HCT116 (cell line): ENCODE measurements around the gene NKIRAS2. TPM values are rescaled to one million over a fixed set of nuclear protein-coding genes. Genes with fewer than 3 reads are reported as not detected.

Experiments used
- ATAC-seq: fragments of 200-7000 bp; cut with Tn5 transposase; 2 replicates; pipeline ENCODE4 v1.9.1; 2020; ENCODE audit warnings: mild to moderate bottlenecking, moderate library complexity
- BruUV-seq: library from RNA; stranded (reverse); fragments of 400-500 nt; replicated peaks from 2 replicates; lab custom pipeline; 2021; lab: Mats Ljungman, UMichigan
- CTCF ChIA-PET: fragments of 300-600 bp; sonication (Branson Sonifier 250); formaldehyde crosslinking; loops from one replicate; lab custom pipeline; 2021; ENCODE audit warnings: antibody characterized with exemption; lab: Charles Lee
- POLR2A ChIA-PET: fragments of 300-600, 350-600 bp; sonication (Branson Sonifier 250); formaldehyde crosslinking; loops from one replicate; lab custom pipeline; 2021; ENCODE audit warnings: antibody characterized with exemption; lab: Charles Lee
- RAD21 ChIA-PET, 2 experiments: fragments of 300-600 bp; sonication (Branson Sonifier 250); formaldehyde crosslinking; loops; one replicate each; lab custom pipeline; 2023; ENCODE audit warnings: low total read pairs in 2 of 2; ENCODE audit not compliant: uncharacterized antibody in 2 of 2, unreplicated experiment in 2 of 2, low non-redundant PET in 1 of 2; lab: Charles Lee
- DNase-seq: peaks from one replicate; pipeline ENCODE4 v3.0.0-alpha.2; 2010; ENCODE audit warnings: low read depth, low spot score
- H2AFZ ChIP-seq: fragments of 200-600 bp; shearing (Covaris generic), sonication (generic); 2 replicates; pipeline ENCODE4 v1.6.1; 2017; ENCODE audit warnings: low read depth, mixed run types, mixed read lengths, antibody characterized with exemption, low read length; ENCODE audit not compliant: poor library complexity, severe bottlenecking
- H3K27ac ChIP-seq: 2 replicates; pipeline ENCODE4 v1.5.1; 2012; ENCODE audit warnings: low read depth, low read length
- H3K27me3 ChIP-seq: fragments of 200-600 bp; sonication (generic); 2 replicates; pipeline ENCODE4 v1.6.1; 2016; ENCODE audit warnings: mixed run types, low read length, mixed read lengths; ENCODE audit not compliant: insufficient read depth
- H3K36me3 ChIP-seq, 2 experiments: fragments of 200-500 bp in 1 of 2; fragments of 200-600 bp in 1 of 2; sonication (Bioruptor generic) in 1 of 2; sonication (generic) in 1 of 2; 2 replicates each; pipeline versions ENCODE4 v1.5.1 to v1.6.1; 2014 to 2016; ENCODE audit warnings: low read length in 2 of 2, inconsistent platforms in 1 of 2, mixed read lengths in 1 of 2, mixed run types in 1 of 2; ENCODE audit not compliant: insufficient read depth in 2 of 2, control insufficient read depth in 1 of 2
- H3K4me1 ChIP-seq, 2 experiments: fragments of 200-600 bp in 1 of 2; sonication (generic) in 1 of 2; 2 replicates each; pipeline versions ENCODE4 v1.5.1 to v1.6.1; 2012 to 2017; ENCODE audit warnings: low read length in 2 of 2, inconsistent platforms in 1 of 2, mild to moderate bottlenecking in 1 of 2, mixed read lengths in 1 of 2, mixed run types in 1 of 2, moderate library complexity in 1 of 2; ENCODE audit not compliant: insufficient read depth in 2 of 2, control insufficient read depth in 1 of 2
- H3K4me2 ChIP-seq: fragments of 200-600 bp; sonication (generic); 2 replicates; pipeline ENCODE4 v1.6.1; 2017; ENCODE audit warnings: mixed run types, low read length, mixed read lengths
- H3K4me3 ChIP-seq, 2 experiments: fragments of 200-600 bp in 1 of 2; sonication (generic) in 1 of 2; replicated peaks in 1 of 2; 2 replicates each; pipeline ENCODE4 v1.5.1; 2011 to 2016; ENCODE audit warnings: low read length in 2 of 2, control low read depth in 1 of 2, low read depth in 1 of 2, mild to moderate bottlenecking in 1 of 2, mixed read lengths in 1 of 2, mixed run types in 1 of 2
- H3K79me2 ChIP-seq: fragments of 200-600 bp; sonication (generic); 2 replicates; pipeline ENCODE4 v1.6.1; 2017; ENCODE audit warnings: mild to moderate bottlenecking, mixed run types, low read length, moderate library complexity, mixed read lengths; ENCODE audit not compliant: insufficient read depth
- H3K9ac ChIP-seq: fragments of 200-600 bp; sonication (generic); 2 replicates; pipeline ENCODE4 v1.6.1; 2016; ENCODE audit warnings: low read length, mixed read lengths
- H3K9me2 ChIP-seq: fragments of 200-600 bp; sonication (generic), shearing (Covaris generic); 2 replicates; pipeline ENCODE4 v1.6.1; 2017; ENCODE audit warnings: mixed run types, mild to moderate bottlenecking, moderate library complexity; ENCODE audit not compliant: insufficient read depth
- H3K9me3 ChIP-seq, 2 experiments: fragments of 200-500 bp in 1 of 2; fragments of 200-600 bp in 1 of 2; sonication (Bioruptor generic) in 1 of 2; sonication (generic) in 1 of 2; 2 replicates each; pipeline ENCODE4 v1.6.1; 2014 to 2017; ENCODE audit warnings: low read length in 2 of 2, mixed read lengths in 2 of 2, inconsistent platforms in 1 of 2, low read depth in 1 of 2, mild to moderate bottlenecking in 1 of 2, mixed run types in 1 of 2, moderate library complexity in 1 of 2; ENCODE audit not compliant: control insufficient read depth in 1 of 2, insufficient read depth in 1 of 2
- H4K20me1 ChIP-seq: fragments of 200-600 bp; sonication (generic), shearing (Covaris generic); 2 replicates; pipeline ENCODE4 v1.6.1; 2017; ENCODE audit warnings: mixed run types, mild to moderate bottlenecking, moderate library complexity; ENCODE audit not compliant: insufficient read depth
- ATF3 ChIP-seq: IDR thresholded peaks from 2 replicates; pipeline ENCODE4 v1.6.1; 2012
- CBX3 ChIP-seq: IDR thresholded peaks from 2 replicates; pipeline ENCODE4 v1.6.1; 2012; ENCODE audit warnings: low read depth
- CEBPB ChIP-seq: IDR thresholded peaks from 2 replicates; pipeline ENCODE4 v1.6.1; 2012; ENCODE audit warnings: low read depth
- EGR1 ChIP-seq: IDR thresholded peaks from 2 replicates; pipeline ENCODE4 v1.6.1; 2012; ENCODE audit warnings: low read depth
- ELF1 ChIP-seq: IDR thresholded peaks from 2 replicates; pipeline ENCODE4 v1.6.1; 2012; ENCODE audit warnings: low read depth, borderline replicate concordance
- FOSL1 ChIP-seq: IDR thresholded peaks from 2 replicates; pipeline ENCODE4 v1.6.1; 2012; ENCODE audit warnings: low read depth
- POLR2A ChIP-seq: IDR thresholded peaks from 2 replicates; pipeline ENCODE4 v1.7.0; 2011; ENCODE audit warnings: borderline replicate concordance; ENCODE audit not compliant: insufficient read depth, insufficient read length; ENCODE audit errors: extremely low read depth
- POLR2AphosphoS5 ChIP-seq: IDR thresholded peaks from 2 replicates; pipeline ENCODE4 v1.6.1; 2011; ENCODE audit warnings: mild to moderate bottlenecking, low read depth, low read length, moderate library complexity
- SIN3A ChIP-seq: IDR thresholded peaks from 2 replicates; pipeline ENCODE4 v1.6.1; 2012; ENCODE audit warnings: low read depth
- SRF ChIP-seq: IDR thresholded peaks from 2 replicates; pipeline ENCODE4 v1.6.1; 2012; ENCODE audit warnings: low read depth
- ZFX ChIP-seq: fragments of 450-650 bp; IDR thresholded peaks from 2 replicates; pipeline ENCODE4 v1.6.1; 2017
- ZNF274 ChIP-seq: fragments of 200-500 bp; sonication (Bioruptor generic); IDR thresholded peaks from 2 replicates; pipeline ENCODE4 v1.6.1; 2014; ENCODE audit warnings: mild to moderate bottlenecking, low read depth, low read length, inconsistent platforms
- intact Hi-C: fragments of 100-400 bp; cut with micrococcal nuclease; formaldehyde crosslinking; loops from 2 replicates; pipeline ENCODE4 v1.10.0; 2022
- total RNA-seq: library from RNA; stranded (reverse); gene quantifications from one replicate; pipeline ENCODE4 v1.2.1, GENCODE V29; 2021; ENCODE audit not compliant: unreplicated experiment
- TF ChIP-seq, protein P1 (sequence below): IDR thresholded peaks from 2 replicates; pipeline ENCODE4 v1.6.1; 2012; ENCODE audit warnings: low read depth
- TF ChIP-seq, protein P2 (sequence below), 3 experiments: fragments of 200-600 bp in 1 of 3; sonication (generic) in 1 of 3; IDR thresholded peaks in 2 of 3; conservative IDR thresholded peaks in 1 of 3; 2 replicates each; pipeline ENCODE4 v1.5.1; 2012 to 2017; ENCODE audit warnings: low read depth in 2 of 3, low read length in 2 of 3, antibody characterized with exemption in 1 of 3, borderline replicate concordance in 1 of 3, control low read depth in 1 of 3, mild to moderate bottlenecking in 1 of 3, mixed read lengths in 1 of 3, mixed run types in 1 of 3, moderate library complexity in 1 of 3; ENCODE audit not compliant: insufficient read depth in 1 of 3

Gene NKIRAS2
- total RNA-seq, 1 experiment from 2014 or later = 26.4 TPM

GRCh38 chr17:42060231-42060630 lies 40.3 kb downstream of the NKIRAS2 start:
- RAD21 ChIA-PET = no interaction called here
- TF ChIP-seq SIN3A (no peak), CEBPB (no peak), ZFX (no peak), FOSL1 (no peak)
- TF ChIP-seq, protein P1, sequence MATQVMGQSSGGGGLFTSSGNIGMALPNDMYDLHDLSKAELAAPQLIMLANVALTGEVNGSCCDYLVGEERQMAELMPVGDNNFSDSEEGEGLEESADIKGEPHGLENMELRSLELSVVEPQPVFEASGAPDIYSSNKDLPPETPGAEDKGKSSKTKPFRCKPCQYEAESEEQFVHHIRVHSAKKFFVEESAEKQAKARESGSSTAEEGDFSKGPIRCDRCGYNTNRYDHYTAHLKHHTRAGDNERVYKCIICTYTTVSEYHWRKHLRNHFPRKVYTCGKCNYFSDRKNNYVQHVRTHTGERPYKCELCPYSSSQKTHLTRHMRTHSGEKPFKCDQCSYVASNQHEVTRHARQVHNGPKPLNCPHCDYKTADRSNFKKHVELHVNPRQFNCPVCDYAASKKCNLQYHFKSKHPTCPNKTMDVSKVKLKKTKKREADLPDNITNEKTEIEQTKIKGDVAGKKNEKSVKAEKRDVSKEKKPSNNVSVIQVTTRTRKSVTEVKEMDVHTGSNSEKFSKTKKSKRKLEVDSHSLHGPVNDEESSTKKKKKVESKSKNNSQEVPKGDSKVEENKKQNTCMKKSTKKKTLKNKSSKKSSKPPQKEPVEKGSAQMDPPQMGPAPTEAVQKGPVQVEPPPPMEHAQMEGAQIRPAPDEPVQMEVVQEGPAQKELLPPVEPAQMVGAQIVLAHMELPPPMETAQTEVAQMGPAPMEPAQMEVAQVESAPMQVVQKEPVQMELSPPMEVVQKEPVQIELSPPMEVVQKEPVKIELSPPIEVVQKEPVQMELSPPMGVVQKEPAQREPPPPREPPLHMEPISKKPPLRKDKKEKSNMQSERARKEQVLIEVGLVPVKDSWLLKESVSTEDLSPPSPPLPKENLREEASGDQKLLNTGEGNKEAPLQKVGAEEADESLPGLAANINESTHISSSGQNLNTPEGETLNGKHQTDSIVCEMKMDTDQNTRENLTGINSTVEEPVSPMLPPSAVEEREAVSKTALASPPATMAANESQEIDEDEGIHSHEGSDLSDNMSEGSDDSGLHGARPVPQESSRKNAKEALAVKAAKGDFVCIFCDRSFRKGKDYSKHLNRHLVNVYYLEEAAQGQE = no peak
- CTCF ChIA-PET = no interaction called here
- no peak overlapping the region for H3K27ac ChIP-seq
- H2AFZ ChIP-seq = no peak overlapping the region
- no peak for ATAC-seq
- BruUV-seq = no TSS peak
- no peaks in the 10 kb centered on the region for H3K36me3 ChIP-seq
- H3K79me2 ChIP-seq = no peaks in the 10 kb centered on the region
- intact Hi-C loops = no loop called here
- no peak overlapping the region for H3K4me3 ChIP-seq
- no peak overlapping the region for H3K9ac ChIP-seq
- no peak for DNase-seq
- H3K27me3 ChIP-seq = no peaks in the 10 kb centered on the region
- POLR2A ChIA-PET = no interaction called here
- no peak overlapping the region for H3K4me2 ChIP-seq
- H3K9me3 ChIP-seq = no peaks in the 10 kb centered on the region
- peaks cover 12 to 16% of the 10 kb centered on the region in 2 experiments for H3K4me1 ChIP-seq
- H3K9me2 ChIP-seq = no peaks in the 10 kb centered on the region
- no peaks in the 10 kb centered on the region for H4K20me1 ChIP-seq

- no peak overlapping the region for H2AFZ ChIP-seq
- ChIA-PET RAD21 (no interaction called here), CTCF (interaction anchor here (1.1 to 1.4 kb wide), 2 partner anchors 44 to 47 kb away, joined by 3 to 4 read pairs; partner anchors contain the start of gene DNAJC7), POLR2A (no interaction called here)
- no peak overlapping the region for H3K9ac ChIP-seq
- no peak for ATAC-seq
- H3K27ac ChIP-seq = no peak overlapping the region
- no peak overlapping the region for H3K4me2 ChIP-seq
- no peaks in the 10 kb centered on the region for H4K20me1 ChIP-seq
- intact Hi-C loops = no loop called here
- H3K9me2 ChIP-seq = no peaks in the 10 kb centered on the region
- TF ChIP-seq EGR1 (no peak), ZFX (no peak), ZNF274 (no peak), CBX3 (no peak), POLR2A (no peak), POLR2AphosphoS5 (no peak), SRF (no peak), ELF1 (no peak), ATF3 (no peak)
- TF ChIP-seq, protein P2, sequence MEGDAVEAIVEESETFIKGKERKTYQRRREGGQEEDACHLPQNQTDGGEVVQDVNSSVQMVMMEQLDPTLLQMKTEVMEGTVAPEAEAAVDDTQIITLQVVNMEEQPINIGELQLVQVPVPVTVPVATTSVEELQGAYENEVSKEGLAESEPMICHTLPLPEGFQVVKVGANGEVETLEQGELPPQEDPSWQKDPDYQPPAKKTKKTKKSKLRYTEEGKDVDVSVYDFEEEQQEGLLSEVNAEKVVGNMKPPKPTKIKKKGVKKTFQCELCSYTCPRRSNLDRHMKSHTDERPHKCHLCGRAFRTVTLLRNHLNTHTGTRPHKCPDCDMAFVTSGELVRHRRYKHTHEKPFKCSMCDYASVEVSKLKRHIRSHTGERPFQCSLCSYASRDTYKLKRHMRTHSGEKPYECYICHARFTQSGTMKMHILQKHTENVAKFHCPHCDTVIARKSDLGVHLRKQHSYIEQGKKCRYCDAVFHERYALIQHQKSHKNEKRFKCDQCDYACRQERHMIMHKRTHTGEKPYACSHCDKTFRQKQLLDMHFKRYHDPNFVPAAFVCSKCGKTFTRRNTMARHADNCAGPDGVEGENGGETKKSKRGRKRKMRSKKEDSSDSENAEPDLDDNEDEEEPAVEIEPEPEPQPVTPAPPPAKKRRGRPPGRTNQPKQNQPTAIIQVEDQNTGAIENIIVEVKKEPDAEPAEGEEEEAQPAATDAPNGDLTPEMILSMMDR (IDR thresholded peaks at IDR 0.05 in 2 of 3, conservative IDR thresholded peaks at IDR 0.05 in 1 of 3; ENCODE audit: borderline replicate concordance in 1 of 3, insufficient read depth in 1 of 3, low read depth in 2 of 3, low read length in 2 of 3) = no peak
- H3K4me1 ChIP-seq = peaks cover 2 to 5% of the 10 kb centered on the region in 2 experiments; a peak in 1 of 4 replicates
- H3K9me3 ChIP-seq = no peaks in the 10 kb centered on the region
- no peaks in the 10 kb centered on the region for H3K27me3 ChIP-seq
- DNase-seq = no peak
- no TSS peak for BruUV-seq
- no peaks in the 10 kb centered on the region for H3K79me2 ChIP-seq
- H3K36me3 ChIP-seq = no peaks in the 10 kb centered on the region
- H3K4me3 ChIP-seq = no peak overlapping the region
Measured at GRCh38 chr17:42061646-42062487, 42.0 kb downstream of the NKIRAS2 start.
